ACC112 (cell line): ENCODE measurements around the gene CARD6.

Experiments
- H2AFZ ChIP-seq: fragments of 200-600 bp; sonication (generic); one replicate; pipeline ENCODE4 v1.6.0; 2017; ENCODE audit warnings: antibody characterized with exemption, low read length; ENCODE audit not compliant: unreplicated experiment
- H3K27ac ChIP-seq: fragments of 200-600 bp; sonication (generic); 2 replicates; pipeline ENCODE4 v1.5.1; 2014; ENCODE audit warnings: low read depth, mild to moderate bottlenecking, antibody characterized with exemption, low read length, moderate library complexity
- H3K27me3 ChIP-seq: fragments of 200-600 bp; sonication (generic); 2 replicates; pipeline ENCODE4 v1.6.1; 2014; ENCODE audit warnings: mild to moderate bottlenecking, antibody characterized with exemption, low read length, moderate library complexity, mixed read lengths; ENCODE audit not compliant: insufficient read depth
- H3K36me3 ChIP-seq: fragments of 200-600 bp; sonication (generic); 2 replicates; pipeline ENCODE4 v1.6.1; 2016; ENCODE audit warnings: mild to moderate bottlenecking, antibody characterized with exemption, low read length, moderate library complexity, mixed read lengths; ENCODE audit not compliant: insufficient read depth
- H3K4me1 ChIP-seq: fragments of 200-600 bp; sonication (generic); one replicate; pipeline ENCODE4 v1.6.1; 2016; ENCODE audit warnings: low read length, mixed read lengths; ENCODE audit not compliant: insufficient read depth, unreplicated experiment, control insufficient read depth
- H3K4me3 ChIP-seq: fragments of 200-600 bp; sonication (generic); 2 replicates; pipeline ENCODE4 v1.5.1; 2014; ENCODE audit warnings: mild to moderate bottlenecking, low read depth, low read length
- H3K79me2 ChIP-seq: fragments of 200-600 bp; sonication (generic); one replicate; pipeline ENCODE4 v1.6.0; 2016; ENCODE audit warnings: low read length; ENCODE audit not compliant: control insufficient read depth, unreplicated experiment, insufficient read depth

CARD6 gene

GRCh38 chr5:40828690-40829661 lies 12.2 kb upstream of the CARD6 start:
- peaks cover 35% of the 10 kb centered on the region for H3K79me2 ChIP-seq
- no peak overlapping the region for H3K4me3 ChIP-seq
- H3K36me3 ChIP-seq = peaks cover 68% of the 10 kb centered on the region
- H3K27me3 ChIP-seq = no peaks in the 10 kb centered on the region
- H2AFZ ChIP-seq = no peak overlapping the region
- peaks cover 28% of the 10 kb centered on the region for H3K4me1 ChIP-seq
- 0 out of 2 replicates have a peak overlapping the region, but pooled peaks have one; percentile 1 for H3K27ac ChIP-seq

GRCh38 chr5:40829748-40830533 lies 11.2 kb upstream of the CARD6 start:
- Histone ChIP-seq H3K4me1 (peaks cover 28% of the 10 kb centered on the region), H3K36me3 (peaks cover 76% of the 10 kb centered on the region), H3K79me2 (peaks cover 45% of the 10 kb centered on the region), H3K27ac (no peak overlapping the region), H2AFZ (no peak overlapping the region), H3K27me3 (no peaks in the 10 kb centered on the region), H3K4me3 (no peak overlapping the region)

- peaks cover 76% of the 10 kb centered on the region for H3K36me3 ChIP-seq
- peak overlapping the region; percentile 36 for H3K27ac ChIP-seq
- H3K4me1 ChIP-seq = peaks cover 35% of the 10 kb centered on the region
- no peak overlapping the region for H2AFZ ChIP-seq
- H3K4me3 ChIP-seq = peak overlapping the region; percentile 99
- no peaks in the 10 kb centered on the region for H3K27me3 ChIP-seq
- peaks cover 48% of the 10 kb centered on the region for H3K79me2 ChIP-seq
These were observed 9.6 kb upstream of the CARD6 start for GRCh38 chr5:40831346-40832210.

- peaks cover 48% of the 10 kb centered on the region for H3K79me2 ChIP-seq
- H3K27me3 ChIP-seq = no peaks in the 10 kb centered on the region
- peaks cover 37% of the 10 kb centered on the region for H3K4me1 ChIP-seq
- H3K4me3 ChIP-seq = peak overlapping the region; percentile 99
- peaks cover 71% of the 10 kb centered on the region for H3K36me3 ChIP-seq
- peak overlapping the region; percentile 36 for H3K27ac ChIP-seq
- H2AFZ ChIP-seq = no peak overlapping the region
These were observed 8.8 kb upstream of the CARD6 start for GRCh38 chr5:40832345-40832744.

- peak overlapping the region; percentile 99 for H3K4me3 ChIP-seq
- H2AFZ ChIP-seq = no peak overlapping the region
- peak overlapping the region; percentile 95 for H3K27ac ChIP-seq
- peaks cover 37% of the 10 kb centered on the region for H3K4me1 ChIP-seq
- no peaks in the 10 kb centered on the region for H3K27me3 ChIP-seq
- H3K79me2 ChIP-seq = peaks cover 48% of the 10 kb centered on the region
- peaks cover 56% of the 10 kb centered on the region for H3K36me3 ChIP-seq
These were observed 7.4 kb upstream of the CARD6 start for GRCh38 chr5:40833712-40834229.

- Histone ChIP-seq H3K27me3 (no peaks in the 10 kb centered on the region), H2AFZ (no peak overlapping the region), H3K79me2 (peaks cover 48% of the 10 kb centered on the region), H3K4me1 (peaks cover 37% of the 10 kb centered on the region), H3K27ac (peak overlapping the region; percentile 95), H3K4me3 (peak overlapping the region; percentile 99), H3K36me3 (peaks cover 50% of the 10 kb centered on the region)
These were observed 6.7 kb upstream of the CARD6 start for GRCh38 chr5:40834391-40834848.

GRCh38 chr5:40834849-40835787 lies 6.0 kb upstream of the CARD6 start, which contains the start of gene RPL37:
RPL37 (minus strand) TSS chr5:40835222; CDS start chr5:40835185, 37 bp downstream.
- Histone ChIP-seq H3K27ac (peak within 1 kb of the TSS; percentile 95), H3K36me3 (peaks cover 46% of the 10 kb centered on the region), H3K27me3 (no peaks in the 10 kb centered on the region), H3K79me2 (peaks cover 48% of the 10 kb centered on the region), H2AFZ (peak within 1 kb of the TSS; percentile 88), H3K4me1 (peaks cover 37% of the 10 kb centered on the region), H3K4me3 (peak within 1 kb of the TSS; percentile 99)

GRCh38 chr5:40838086-40838485 lies 3.1 kb upstream of the CARD6 start:
- H3K27ac ChIP-seq = no peak overlapping the region
- H3K4me3 ChIP-seq = no peak overlapping the region
- H2AFZ ChIP-seq = no peak overlapping the region
- H3K4me1 ChIP-seq = peaks cover 26% of the 10 kb centered on the region
- peaks cover 29% of the 10 kb centered on the region for H3K79me2 ChIP-seq
- H3K27me3 ChIP-seq = no peaks in the 10 kb centered on the region
- H3K36me3 ChIP-seq = peaks cover 16% of the 10 kb centered on the region

GRCh38 chr5:40842351-40842750 lies 1.2 kb downstream of the CARD6 start:
- Histone ChIP-seq H3K27ac (peak overlapping the region; percentile 77), H3K27me3 (no peaks in the 10 kb centered on the region), H3K79me2 (peaks cover 7% of the 10 kb centered on the region), H2AFZ (peak overlapping the region; percentile 94), H3K36me3 (peaks cover 5% of the 10 kb centered on the region; the same call in 1 of the 2 replicates), H3K4me3 (peak overlapping the region; percentile 79), H3K4me1 (peaks cover 17% of the 10 kb centered on the region)
